ENCODE results near the gene MRPL49. TPM values are rescaled to one million over a fixed set of nuclear protein-coding genes. Genes with fewer than 3 reads are reported as not detected.

Gene MRPL49
- total and polyA plus RNA-seq, 2 experiments from 2014 or later, result 27.7 to 61.9 TPM

DNA sequence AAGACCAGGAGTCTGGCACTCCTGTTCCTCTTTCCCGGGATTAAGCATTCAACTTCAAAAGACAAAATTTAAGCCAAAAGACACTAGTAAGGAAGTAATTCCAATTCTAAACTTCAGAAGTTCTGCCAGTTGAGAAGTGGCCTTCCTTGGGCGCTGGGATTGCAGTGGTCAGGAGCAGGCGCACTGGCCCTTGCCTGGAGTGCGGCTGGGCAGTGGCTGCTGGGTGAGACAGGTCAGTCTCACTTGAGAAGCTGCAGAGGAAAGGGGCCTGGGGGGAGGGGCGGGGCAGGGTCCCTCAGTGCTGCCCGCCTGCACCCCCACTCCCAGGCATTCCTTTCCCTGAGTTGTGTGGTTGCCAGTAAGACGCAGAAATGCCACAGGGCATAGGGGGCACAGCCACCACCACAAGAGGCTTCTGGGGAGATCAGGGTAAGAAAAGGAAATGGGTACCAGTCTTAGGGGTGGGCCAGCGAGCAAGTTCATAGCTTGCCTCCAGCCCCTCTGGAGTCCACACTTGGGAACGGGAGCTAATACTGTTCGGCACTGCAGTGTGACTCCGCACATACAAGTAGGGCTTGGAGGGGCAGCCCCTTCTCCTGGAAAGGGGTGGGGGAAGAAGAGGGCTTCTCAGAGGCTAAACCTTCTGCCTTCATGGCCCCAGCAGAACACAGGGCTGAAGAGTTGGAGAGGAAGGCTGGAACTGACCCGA lies 5.5 kb downstream of the MRPL49 start (continued):
- TF ChIP-seq, protein P1, sequence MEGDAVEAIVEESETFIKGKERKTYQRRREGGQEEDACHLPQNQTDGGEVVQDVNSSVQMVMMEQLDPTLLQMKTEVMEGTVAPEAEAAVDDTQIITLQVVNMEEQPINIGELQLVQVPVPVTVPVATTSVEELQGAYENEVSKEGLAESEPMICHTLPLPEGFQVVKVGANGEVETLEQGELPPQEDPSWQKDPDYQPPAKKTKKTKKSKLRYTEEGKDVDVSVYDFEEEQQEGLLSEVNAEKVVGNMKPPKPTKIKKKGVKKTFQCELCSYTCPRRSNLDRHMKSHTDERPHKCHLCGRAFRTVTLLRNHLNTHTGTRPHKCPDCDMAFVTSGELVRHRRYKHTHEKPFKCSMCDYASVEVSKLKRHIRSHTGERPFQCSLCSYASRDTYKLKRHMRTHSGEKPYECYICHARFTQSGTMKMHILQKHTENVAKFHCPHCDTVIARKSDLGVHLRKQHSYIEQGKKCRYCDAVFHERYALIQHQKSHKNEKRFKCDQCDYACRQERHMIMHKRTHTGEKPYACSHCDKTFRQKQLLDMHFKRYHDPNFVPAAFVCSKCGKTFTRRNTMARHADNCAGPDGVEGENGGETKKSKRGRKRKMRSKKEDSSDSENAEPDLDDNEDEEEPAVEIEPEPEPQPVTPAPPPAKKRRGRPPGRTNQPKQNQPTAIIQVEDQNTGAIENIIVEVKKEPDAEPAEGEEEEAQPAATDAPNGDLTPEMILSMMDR (conservative IDR thresholded peaks at IDR 0.05; ENCODE audit: low read depth in 2 of 2), result no peak
- no peak for TF ChIP-seq ZNF331 (CRISPR knock-in tag; IDR thresholded peaks at IDR 0.05; ENCODE audit: low read depth)
- TF ChIP-seq, protein P2, sequence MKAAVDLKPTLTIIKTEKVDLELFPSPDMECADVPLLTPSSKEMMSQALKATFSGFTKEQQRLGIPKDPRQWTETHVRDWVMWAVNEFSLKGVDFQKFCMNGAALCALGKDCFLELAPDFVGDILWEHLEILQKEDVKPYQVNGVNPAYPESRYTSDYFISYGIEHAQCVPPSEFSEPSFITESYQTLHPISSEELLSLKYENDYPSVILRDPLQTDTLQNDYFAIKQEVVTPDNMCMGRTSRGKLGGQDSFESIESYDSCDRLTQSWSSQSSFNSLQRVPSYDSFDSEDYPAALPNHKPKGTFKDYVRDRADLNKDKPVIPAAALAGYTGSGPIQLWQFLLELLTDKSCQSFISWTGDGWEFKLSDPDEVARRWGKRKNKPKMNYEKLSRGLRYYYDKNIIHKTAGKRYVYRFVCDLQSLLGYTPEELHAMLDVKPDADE (IDR thresholded peaks at IDR 0.05), result no peak
- no peak for TF ChIP-seq POLR2AphosphoS5 (IDR thresholded peaks at IDR 0.05; ENCODE audit: low read depth)
- no peak for TF ChIP-seq NANOG (IDR thresholded peaks at IDR 0.05; ENCODE audit: borderline replicate concordance)

DNA sequence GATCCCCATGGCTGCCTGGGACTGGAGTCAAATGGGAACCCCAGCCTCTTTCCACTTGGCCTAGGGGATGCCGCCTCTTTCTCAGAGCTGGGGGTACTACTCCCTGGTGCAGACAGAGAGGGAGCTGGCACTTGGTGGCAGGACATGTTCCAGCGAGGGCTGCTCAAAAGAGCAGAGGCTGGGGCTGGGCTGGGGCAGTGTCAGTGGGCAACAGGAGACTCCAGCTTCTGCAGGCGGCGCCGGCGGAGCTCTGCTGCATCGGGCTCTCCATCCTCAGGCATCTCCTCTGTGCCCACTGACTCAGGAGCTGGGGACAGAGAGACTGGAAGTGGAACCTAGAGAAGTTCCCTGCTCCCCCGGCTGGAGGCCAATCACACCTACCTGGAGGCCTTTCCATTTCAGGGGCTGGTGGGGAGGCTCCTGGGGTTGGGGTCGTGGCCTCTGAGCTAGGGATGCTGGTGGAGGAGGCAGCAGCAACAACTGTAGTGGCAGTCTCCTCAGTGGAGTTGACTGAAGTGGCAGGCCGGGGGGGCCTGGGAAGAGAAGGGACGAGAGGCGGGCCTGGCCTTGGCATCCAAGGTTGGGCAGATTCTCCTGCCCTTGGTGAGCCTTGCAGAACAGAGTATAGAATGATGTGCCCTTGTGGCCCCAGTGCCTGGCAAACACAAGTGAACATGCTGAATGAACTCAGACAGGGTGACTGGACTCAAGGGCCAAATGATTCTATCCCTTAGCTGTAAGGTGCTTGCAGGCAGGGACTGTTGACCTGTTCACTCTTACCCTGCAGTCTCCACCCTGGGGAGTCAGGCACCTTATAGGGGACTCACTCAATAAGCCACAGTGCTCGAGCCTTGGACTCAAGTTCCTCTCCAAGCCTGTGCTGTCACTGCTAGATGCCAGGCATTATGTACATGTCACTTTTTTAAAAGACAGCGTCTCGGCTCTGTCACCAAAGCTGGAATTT lies 6.3 kb downstream of the MRPL49 start:
- H3K27ac ChIP-seq (ENCODE audit: low read depth), result no peak overlapping the region
- H3K27me3 ChIP-seq (ENCODE audit: insufficient read depth), result no peaks in the 10 kb centered on the region
- H3K4me3 ChIP-seq, result no peak overlapping the region
- Mint-ChIP-seq H3K9me3 (no peaks in the 10 kb centered on the region; the same call in 2 of the 3 replicates), H3K27me3 (ENCODE audit: insufficient read depth, low read depth, poor library complexity) (peaks cover 3% of the 10 kb centered on the region), H3K36me3 (ENCODE audit: low read depth) (peaks cover 57% of the 10 kb centered on the region), H3K27ac (no peak overlapping the region), H3K4me3 (no peak overlapping the region), H3K4me1 (peaks cover 10% of the 10 kb centered on the region)
- H3K4me2 ChIP-seq, result no peak overlapping the region
- H3K9me2 ChIP-seq (ENCODE audit: insufficient read depth), result no peaks in the 10 kb centered on the region
- H3F3A ChIP-seq (replicated peaks; ENCODE audit: low read depth), result 0 out of 2 replicates have a peak, but pooled peaks cover 10% of the 10 kb centered on the region
- no peak overlapping the region for H2AFZ ChIP-seq
- no peak for DNase-seq (ENCODE audit: low spot score)
- H3K4me1 ChIP-seq (ENCODE audit: insufficient read depth), result peaks cover 6% of the 10 kb centered on the region; the same call in 1 of the 2 replicates
- H3K79me2 ChIP-seq (replicated peaks; ENCODE audit: insufficient read depth), result peaks cover 24% of the 10 kb centered on the region
- ATAC-seq, result no peak
- H3K36me3 ChIP-seq (ENCODE audit: insufficient read depth), result peaks cover 6% of the 10 kb centered on the region
- H4K20me1 ChIP-seq (replicated peaks; ENCODE audit: insufficient read depth), result peaks cover 3% of the 10 kb centered on the region; the same call in 1 of the 2 replicates
- TF ChIP-seq, protein P3, sequence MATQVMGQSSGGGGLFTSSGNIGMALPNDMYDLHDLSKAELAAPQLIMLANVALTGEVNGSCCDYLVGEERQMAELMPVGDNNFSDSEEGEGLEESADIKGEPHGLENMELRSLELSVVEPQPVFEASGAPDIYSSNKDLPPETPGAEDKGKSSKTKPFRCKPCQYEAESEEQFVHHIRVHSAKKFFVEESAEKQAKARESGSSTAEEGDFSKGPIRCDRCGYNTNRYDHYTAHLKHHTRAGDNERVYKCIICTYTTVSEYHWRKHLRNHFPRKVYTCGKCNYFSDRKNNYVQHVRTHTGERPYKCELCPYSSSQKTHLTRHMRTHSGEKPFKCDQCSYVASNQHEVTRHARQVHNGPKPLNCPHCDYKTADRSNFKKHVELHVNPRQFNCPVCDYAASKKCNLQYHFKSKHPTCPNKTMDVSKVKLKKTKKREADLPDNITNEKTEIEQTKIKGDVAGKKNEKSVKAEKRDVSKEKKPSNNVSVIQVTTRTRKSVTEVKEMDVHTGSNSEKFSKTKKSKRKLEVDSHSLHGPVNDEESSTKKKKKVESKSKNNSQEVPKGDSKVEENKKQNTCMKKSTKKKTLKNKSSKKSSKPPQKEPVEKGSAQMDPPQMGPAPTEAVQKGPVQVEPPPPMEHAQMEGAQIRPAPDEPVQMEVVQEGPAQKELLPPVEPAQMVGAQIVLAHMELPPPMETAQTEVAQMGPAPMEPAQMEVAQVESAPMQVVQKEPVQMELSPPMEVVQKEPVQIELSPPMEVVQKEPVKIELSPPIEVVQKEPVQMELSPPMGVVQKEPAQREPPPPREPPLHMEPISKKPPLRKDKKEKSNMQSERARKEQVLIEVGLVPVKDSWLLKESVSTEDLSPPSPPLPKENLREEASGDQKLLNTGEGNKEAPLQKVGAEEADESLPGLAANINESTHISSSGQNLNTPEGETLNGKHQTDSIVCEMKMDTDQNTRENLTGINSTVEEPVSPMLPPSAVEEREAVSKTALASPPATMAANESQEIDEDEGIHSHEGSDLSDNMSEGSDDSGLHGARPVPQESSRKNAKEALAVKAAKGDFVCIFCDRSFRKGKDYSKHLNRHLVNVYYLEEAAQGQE (IDR thresholded peaks at IDR 0.05; ENCODE audit: unreplicated experiment), result no peak
- TF ChIP-seq, protein P4, sequence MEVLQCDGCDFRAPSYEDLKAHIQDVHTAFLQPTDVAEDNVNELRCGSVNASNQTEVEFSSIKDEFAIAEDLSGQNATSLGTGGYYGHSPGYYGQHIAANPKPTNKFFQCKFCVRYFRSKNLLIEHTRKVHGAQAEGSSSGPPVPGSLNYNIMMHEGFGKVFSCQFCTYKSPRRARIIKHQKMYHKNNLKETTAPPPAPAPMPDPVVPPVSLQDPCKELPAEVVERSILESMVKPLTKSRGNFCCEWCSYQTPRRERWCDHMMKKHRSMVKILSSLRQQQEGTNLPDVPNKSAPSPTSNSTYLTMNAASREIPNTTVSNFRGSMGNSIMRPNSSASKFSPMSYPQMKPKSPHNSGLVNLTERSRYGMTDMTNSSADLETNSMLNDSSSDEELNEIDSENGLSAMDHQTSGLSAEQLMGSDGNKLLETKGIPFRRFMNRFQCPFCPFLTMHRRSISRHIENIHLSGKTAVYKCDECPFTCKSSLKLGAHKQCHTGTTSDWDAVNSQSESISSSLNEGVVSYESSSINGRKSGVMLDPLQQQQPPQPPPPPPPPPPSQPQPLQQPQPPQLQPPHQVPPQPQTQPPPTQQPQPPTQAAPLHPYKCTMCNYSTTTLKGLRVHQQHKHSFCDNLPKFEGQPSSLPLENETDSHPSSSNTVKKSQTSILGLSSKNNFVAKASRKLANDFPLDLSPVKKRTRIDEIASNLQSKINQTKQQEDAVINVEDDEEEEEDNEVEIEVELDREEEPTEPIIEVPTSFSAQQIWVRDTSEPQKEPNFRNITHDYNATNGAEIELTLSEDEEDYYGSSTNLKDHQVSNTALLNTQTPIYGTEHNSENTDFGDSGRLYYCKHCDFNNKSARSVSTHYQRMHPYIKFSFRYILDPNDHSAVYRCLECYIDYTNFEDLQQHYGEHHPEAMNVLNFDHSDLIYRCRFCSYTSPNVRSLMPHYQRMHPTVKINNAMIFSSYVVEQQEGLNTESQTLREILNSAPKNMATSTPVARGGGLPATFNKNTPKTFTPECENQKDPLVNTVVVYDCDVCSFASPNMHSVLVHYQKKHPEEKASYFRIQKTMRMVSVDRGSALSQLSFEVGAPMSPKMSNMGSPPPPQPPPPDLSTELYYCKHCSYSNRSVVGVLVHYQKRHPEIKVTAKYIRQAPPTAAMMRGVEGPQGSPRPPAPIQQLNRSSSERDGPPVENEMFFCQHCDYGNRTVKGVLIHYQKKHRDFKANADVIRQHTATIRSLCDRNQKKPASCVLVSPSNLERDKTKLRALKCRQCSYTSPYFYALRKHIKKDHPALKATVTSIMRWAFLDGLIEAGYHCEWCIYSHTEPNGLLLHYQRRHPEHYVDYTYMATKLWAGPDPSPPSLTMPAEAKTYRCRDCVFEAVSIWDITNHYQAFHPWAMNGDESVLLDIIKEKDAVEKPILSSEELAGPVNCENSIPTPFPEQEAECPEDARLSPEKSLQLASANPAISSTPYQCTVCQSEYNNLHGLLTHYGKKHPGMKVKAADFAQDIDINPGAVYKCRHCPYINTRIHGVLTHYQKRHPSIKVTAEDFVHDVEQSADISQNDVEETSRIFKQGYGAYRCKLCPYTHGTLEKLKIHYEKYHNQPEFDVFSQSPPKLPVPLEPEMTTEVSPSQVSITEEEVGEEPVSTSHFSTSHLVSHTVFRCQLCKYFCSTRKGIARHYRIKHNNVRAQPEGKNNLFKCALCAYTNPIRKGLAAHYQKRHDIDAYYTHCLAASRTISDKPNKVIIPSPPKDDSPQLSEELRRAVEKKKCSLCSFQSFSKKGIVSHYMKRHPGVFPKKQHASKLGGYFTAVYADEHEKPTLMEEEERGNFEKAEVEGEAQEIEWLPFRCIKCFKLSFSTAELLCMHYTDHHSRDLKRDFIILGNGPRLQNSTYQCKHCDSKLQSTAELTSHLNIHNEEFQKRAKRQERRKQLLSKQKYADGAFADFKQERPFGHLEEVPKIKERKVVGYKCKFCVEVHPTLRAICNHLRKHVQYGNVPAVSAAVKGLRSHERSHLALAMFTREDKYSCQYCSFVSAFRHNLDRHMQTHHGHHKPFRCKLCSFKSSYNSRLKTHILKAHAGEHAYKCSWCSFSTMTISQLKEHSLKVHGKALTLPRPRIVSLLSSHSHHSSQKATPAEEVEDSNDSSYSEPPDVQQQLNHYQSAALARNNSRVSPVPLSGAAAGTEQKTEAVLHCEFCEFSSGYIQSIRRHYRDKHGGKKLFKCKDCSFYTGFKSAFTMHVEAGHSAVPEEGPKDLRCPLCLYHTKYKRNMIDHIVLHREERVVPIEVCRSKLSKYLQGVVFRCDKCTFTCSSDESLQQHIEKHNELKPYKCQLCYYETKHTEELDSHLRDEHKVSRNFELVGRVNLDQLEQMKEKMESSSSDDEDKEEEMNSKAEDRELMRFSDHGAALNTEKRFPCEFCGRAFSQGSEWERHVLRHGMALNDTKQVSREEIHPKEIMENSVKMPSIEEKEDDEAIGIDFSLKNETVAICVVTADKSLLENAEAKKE (CRISPR knock-in tag; IDR thresholded peaks at IDR 0.05), result no peak
- TF ChIP-seq NANOG (IDR thresholded peaks at IDR 0.05; ENCODE audit: borderline replicate concordance) (no peak), STAT1 (IDR thresholded peaks at IDR 0.05; ENCODE audit: unreplicated experiment) (no peak)
